Neutrophil (primary cell): ENCODE results near the gene CERS6.

ENCODE experiments used
- H3K27ac ChIP-seq: fragments of 200-600 bp; sonication (generic); 2 replicates; pipeline ENCODE4 v1.5.1; 2016; ENCODE audit warnings: mild to moderate bottlenecking, moderate library complexity
- H3K27me3 ChIP-seq: fragments of 200-600 bp; sonication (generic); 2 replicates; pipeline ENCODE4 v1.6.0; 2016; ENCODE audit warnings: mild to moderate bottlenecking
- H3K36me3 ChIP-seq: fragments of 200-600 bp; sonication (generic); 2 replicates; pipeline ENCODE4 v1.5.1; 2017
- H3K4me1 ChIP-seq, 2 experiments: fragments of 200-600 bp in 1 of 2; sonication (generic) in 1 of 2; 1 replicate in 1 of 2; 2 replicates in 1 of 2; pipeline versions ENCODE4 v1.5.1 to v1.6.1; 2013 to 2016; ENCODE audit warnings: low read depth in 1 of 2, low read length in 1 of 2, mild to moderate bottlenecking in 1 of 2, moderate library complexity in 1 of 2; ENCODE audit not compliant: control insufficient read depth in 1 of 2, insufficient read depth in 1 of 2
- H3K4me3 ChIP-seq, 2 experiments: fragments of 200-600 bp in 1 of 2; sonication (generic) in 1 of 2; 1 replicate in 1 of 2; 2 replicates in 1 of 2; pipeline ENCODE4 v1.5.1; 2013 to 2016; ENCODE audit warnings: low read depth in 1 of 2, low read length in 1 of 2, mild to moderate bottlenecking in 1 of 2, moderate library complexity in 1 of 2
- H3K9me3 ChIP-seq: fragments of 200-600 bp; sonication (generic); 2 replicates; pipeline ENCODE4 v1.5.1; 2016
- TF ChIP-seq, protein P1 (sequence below): fragments of 200-600 bp; sonication (generic); IDR thresholded peaks from 2 replicates; pipeline ENCODE4 v1.5.1; 2016; ENCODE audit warnings: antibody characterized with exemption

CERS6 gene

GRCh38 chr2:168699844-168700417 lies 243.9 kb downstream of the CERS6 start:
- Histone ChIP-seq H3K4me1 (no peaks in the 10 kb centered on the region), H3K9me3 (no peaks in the 10 kb centered on the region), H3K4me3 (no peak overlapping the region), H3K27me3 (no peaks in the 10 kb centered on the region), H3K36me3 (peaks cover 16% of the 10 kb centered on the region), H3K27ac (no peak overlapping the region)
- TF ChIP-seq, protein P1, sequence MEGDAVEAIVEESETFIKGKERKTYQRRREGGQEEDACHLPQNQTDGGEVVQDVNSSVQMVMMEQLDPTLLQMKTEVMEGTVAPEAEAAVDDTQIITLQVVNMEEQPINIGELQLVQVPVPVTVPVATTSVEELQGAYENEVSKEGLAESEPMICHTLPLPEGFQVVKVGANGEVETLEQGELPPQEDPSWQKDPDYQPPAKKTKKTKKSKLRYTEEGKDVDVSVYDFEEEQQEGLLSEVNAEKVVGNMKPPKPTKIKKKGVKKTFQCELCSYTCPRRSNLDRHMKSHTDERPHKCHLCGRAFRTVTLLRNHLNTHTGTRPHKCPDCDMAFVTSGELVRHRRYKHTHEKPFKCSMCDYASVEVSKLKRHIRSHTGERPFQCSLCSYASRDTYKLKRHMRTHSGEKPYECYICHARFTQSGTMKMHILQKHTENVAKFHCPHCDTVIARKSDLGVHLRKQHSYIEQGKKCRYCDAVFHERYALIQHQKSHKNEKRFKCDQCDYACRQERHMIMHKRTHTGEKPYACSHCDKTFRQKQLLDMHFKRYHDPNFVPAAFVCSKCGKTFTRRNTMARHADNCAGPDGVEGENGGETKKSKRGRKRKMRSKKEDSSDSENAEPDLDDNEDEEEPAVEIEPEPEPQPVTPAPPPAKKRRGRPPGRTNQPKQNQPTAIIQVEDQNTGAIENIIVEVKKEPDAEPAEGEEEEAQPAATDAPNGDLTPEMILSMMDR: no peak

DNA sequence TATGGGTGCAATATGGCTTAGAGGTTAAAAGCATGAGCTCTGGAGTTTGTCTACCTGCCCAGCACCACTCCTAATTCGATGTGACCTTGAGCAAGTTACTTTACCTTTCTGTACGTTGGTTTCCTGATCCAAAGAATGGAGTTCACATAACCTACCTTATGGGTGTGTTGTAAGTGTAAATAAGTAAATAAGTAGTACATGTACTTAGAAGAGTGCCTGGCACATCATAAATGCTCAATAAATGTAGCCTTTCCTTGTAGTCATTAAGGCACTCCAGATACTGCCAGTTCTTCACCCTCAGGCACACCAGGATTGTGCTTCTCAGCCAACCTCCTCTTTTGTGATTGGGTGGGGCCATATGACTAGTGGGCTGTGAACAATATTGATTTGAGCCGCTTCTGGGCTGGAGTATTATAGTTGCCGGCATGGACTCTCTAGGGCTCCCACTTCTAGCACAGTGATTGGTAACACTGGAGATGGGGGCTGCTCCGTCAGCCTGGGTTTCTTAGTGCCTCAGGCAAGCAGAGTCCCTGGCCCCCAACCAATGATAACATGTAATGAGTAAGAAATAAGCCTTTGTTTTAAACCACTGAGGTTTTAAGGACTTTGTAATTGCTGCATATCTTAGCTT lies 244.7 kb downstream of the CERS6 start:
- TF ChIP-seq, protein P1: no peak
- H3K27me3 ChIP-seq: no peaks in the 10 kb centered on the region
- peaks cover 8% of the 10 kb centered on the region for H3K36me3 ChIP-seq
- no peaks in the 10 kb centered on the region for H3K4me1 ChIP-seq
- H3K4me3 ChIP-seq: no peak overlapping the region
- H3K9me3 ChIP-seq: no peaks in the 10 kb centered on the region
- no peak overlapping the region for H3K27ac ChIP-seq

DNA sequence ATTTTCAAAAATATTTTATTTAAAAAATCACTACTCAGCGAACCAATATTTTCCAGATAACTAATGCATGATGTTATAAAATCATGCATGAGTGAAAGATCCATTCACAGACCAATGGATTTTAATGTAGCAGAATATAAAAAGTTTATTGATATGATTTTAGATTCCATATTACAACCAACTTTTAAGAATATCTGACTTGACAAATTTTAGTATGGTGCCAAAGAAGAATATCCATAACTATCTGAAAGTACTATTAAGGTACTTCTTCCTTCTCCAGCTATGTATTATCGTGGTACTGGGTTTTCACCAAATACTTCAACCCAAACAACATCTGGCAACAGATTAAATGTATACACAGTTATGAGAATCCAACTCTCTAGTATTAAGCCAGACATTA lies 246.5 kb downstream of the CERS6 start:
- Histone ChIP-seq H3K4me3 (no peak overlapping the region), H3K27me3 (no peaks in the 10 kb centered on the region), H3K27ac (no peak overlapping the region), H3K4me1 (no peaks in the 10 kb centered on the region), H3K36me3 (no peaks in the 10 kb centered on the region), H3K9me3 (no peaks in the 10 kb centered on the region)
- TF ChIP-seq, protein P1: no peak

GRCh38 chr2:168703926-168704325 lies 247.9 kb downstream of the CERS6 start:
- Histone ChIP-seq H3K27ac (no peak overlapping the region), H3K4me3 (no peak overlapping the region), H3K27me3 (no peaks in the 10 kb centered on the region), H3K9me3 (no peaks in the 10 kb centered on the region), H3K36me3 (no peaks in the 10 kb centered on the region), H3K4me1 (no peaks in the 10 kb centered on the region)
- TF ChIP-seq, protein P1: no peak

- Histone ChIP-seq H3K9me3 (no peaks in the 10 kb centered on the region), H3K27me3 (no peaks in the 10 kb centered on the region), H3K27ac (no peak overlapping the region), H3K4me3 (no peak overlapping the region), H3K4me1 (no peaks in the 10 kb centered on the region), H3K36me3 (no peaks in the 10 kb centered on the region)
- TF ChIP-seq, protein P1: no peak
Measured at GRCh38 chr2:168705534-168706470, 249.7 kb downstream of the CERS6 start.
